GM21526 (cell line): ENCODE results near the gene IRAK1.

Experiments used
- ATAC-seq: cut with Tn5 transposase; IDR thresholded peaks from one replicate; pipeline ENCODE4 v1.9.1; 2021; ENCODE audit warnings: moderate library complexity; ENCODE audit not compliant: unreplicated experiment, low FRiP score

IRAK1 gene

DNA sequence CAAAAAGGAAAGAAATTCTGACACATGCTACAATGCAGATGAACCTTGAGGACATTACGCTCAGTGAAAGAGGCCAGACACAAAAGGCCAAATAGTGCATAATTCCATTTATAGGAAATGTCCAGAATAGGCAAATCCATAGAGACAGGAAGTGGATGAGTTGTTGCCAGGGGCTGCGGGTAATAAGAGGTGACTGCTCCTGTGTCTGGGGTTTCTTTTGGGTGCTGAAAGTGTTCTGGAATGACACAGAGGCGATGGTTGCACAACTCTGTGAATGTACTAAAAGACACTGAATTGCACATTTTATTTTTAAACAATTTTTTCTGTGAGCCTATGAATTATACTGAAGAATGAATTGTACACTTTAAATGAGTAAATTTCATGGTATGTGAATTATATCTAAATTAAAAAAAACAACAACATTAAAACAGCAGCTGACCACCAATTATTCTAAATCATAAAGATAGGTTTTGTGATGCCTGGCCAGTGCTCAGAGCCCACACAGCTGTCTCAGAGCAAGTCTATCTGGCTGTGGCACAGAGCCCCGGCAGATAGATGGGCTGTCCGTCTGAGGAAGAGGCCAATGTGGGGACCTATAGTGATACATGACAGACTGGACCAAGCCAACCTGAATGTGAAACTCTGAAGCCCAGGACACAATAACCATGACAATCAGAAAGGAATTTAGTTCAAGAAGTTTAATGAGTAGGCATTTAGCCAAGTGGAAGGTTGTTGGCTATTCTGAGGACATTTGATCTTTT lies 23.5 kb upstream of the IRAK1 start:
- ATAC-seq = no peak

DNA sequence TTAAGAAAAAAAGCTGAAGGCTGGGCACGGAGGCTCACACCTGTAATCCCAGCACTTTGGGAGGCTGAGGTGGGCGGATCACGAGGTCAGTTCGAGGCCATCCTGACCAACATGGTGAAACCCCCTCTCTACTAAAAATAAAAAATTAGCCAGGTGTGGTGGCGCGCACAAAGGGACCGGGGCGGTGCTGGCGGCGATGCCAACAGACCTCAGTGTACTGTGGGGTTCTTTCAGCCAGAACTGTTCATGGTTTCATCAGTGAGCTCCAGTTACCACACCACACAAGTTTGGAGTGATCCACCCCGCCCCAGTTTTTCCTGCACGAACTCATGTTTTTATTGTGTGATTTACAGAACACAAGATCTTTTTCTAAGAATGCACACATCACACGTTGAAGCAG lies 21.2 kb upstream of the IRAK1 start:
- no peak for ATAC-seq

GRCh38 chrX:154040307-154040756 lies 20.6 kb upstream of the IRAK1 start:
- no peak for ATAC-seq

DNA sequence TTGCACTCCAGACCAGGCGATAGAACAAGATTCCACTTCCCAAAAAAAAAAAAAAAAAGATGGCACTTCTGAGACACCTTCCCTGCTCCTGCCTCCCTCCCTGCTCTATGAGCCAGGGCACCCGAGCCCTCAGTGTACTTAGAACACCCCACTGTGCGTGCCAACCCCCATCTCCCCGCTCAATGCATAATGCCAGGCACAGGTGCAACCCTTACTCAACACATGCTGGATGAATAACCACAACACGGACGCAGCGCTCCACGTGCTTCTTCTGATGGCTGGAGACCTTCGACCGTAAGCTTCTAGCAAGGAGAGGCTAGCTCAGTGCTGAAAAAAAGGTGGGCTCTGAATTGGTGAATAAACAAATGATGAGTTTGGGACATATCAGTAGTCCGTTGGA lies 19.9 kb upstream of the IRAK1 start:
- no peak for ATAC-seq

- no peak for ATAC-seq
Measured at GRCh38 chrX:154038656-154039055, 19.0 kb upstream of the IRAK1 start.

DNA sequence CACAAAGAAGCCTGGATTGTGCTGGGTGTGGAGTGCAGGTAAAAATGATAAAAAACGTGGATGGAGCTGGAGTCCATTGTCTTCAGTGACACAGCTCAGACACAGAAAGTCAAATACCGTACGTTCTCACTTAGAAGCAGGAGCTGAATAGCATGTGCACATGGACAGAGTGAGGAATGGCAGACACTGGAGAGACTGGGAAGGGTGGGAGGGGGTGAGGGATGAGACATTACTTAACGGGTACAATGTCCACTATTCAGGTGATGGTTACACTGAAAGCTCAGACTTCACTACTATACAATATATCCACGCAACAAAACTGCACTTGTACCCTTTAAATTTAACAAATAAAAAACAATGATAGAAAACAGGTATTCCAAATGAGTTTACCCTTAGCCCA lies 18.1 kb upstream of the IRAK1 start:
- ATAC-seq = no peak

- ATAC-seq = no peak
Measured at GRCh38 chrX:154036513-154036912, 16.8 kb upstream of the IRAK1 start.

DNA sequence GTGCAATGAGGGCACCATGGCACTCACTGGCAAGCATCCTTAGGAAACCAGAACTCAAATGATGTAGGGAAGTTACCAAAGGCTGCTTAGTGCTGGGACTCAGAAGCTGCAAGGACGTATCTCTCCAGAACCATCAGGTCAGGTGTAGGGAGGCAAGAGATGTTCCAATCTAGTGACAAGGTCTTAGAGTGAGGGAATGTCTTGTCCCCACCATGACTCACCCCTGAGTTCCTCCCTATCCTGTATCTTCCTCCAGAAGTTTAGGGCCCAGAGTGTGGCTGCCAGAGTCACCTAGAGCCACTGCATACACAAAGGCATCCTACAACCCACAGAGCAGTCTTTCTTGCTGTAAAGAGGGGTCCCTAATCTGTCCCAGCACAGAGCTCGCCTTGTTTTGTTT lies 14.1 kb upstream of the IRAK1 start:
- no peak for ATAC-seq

- no peak for ATAC-seq
Measured at GRCh38 chrX:154032653-154033052, 13.0 kb upstream of the IRAK1 start.

DNA sequence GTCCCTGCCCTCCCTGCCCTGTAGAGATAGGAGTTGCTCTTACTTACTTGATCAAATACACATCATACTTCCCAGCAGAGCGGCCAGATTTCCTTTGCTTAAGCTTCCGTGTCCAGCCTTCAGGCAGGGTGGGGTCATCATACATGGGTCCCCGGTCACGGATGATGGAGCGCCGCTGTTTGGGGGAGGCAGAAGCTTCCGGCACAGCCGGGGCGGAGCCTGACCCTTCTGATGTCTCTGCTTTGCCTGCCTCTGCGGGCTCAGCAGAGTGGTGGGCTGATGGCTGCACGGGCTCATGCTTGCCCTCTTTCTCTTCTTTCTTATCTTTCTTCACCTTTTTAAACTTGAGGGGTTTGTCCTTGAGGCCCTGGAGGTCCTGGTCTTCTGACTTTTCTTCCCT lies 12.5 kb upstream of the IRAK1 start:
- ATAC-seq = no peak

GRCh38 chrX:154030715-154031305 lies 11.1 kb upstream of the IRAK1 start:
- no peak for ATAC-seq

DNA sequence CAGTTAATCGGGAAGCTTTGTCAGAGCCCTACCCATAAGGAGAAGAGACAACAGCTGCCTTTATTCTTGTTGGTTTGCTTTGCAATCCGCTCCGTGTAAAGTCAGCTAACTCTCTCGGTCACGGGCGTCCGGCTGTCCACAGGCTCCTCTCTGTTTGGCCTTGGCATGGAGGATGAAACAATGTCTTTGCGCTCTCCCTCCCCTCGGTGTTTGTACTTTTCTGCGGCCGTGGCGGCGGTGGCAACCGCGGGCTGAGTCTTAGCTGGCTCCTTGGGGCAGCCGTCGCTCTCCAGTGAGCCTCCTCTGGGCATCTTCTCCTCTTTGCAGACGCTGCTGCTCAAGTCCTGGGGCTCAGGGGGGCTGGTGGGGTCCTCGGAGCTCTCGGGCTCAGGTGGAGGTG lies 10.6 kb upstream of the IRAK1 start:
- ATAC-seq = no peak

DNA sequence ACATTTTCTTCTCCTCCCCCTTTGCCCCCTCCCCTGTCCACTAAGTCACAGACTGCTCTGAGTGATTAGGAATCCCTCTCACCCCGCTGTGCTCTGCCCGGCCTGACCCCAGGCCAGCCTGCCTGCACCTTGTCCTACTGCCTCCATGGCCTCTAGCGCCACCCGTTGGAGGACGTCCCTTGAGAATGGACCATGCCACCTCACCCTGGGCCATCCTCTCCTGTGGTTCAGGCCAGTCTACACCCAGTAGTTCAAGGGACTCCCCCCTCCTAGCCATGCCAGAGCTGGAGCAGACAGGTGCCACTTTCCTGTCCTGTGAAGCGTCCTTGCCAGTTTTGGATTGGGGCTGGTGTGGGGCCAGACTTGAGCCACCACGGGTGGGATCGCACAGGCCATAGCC lies 9.7 kb upstream of the IRAK1 start:
- no peak for ATAC-seq

DNA sequence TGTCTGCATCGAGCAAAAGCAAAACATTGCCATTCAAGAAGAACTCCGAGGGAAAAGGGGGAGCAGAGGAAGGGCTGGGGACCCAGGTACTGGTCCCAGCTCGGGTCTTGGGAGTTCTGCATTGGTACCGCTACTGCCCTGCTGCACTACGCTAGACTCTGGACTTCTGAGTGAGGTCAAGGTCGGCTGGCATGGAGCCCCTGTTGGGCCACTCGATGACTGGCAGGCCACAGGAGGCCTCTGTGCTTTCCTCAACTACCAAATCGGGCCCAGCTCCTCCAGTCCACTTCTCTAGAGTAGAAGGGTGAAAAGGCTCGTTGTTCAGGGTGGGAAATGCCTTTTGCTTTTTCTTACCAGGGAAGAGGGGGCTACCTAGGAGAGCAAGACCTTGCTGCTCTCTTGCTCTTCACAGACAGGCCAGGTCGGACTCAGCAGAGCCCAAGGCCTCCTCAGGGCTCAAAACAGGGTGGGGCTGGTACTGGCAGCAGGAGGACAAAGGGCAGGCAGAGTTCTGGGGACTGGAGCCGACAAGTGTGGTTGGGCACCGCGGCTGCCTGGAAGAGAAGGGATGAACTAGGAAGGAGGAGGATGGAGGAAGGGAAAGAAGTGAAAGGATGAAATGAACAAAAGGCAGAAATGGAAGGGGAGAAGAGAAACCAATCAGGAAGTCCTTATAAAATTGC lies 8.9 kb upstream of the IRAK1 start:
- ATAC-seq = no peak

GRCh38 chrX:154027986-154028385 lies 8.3 kb upstream of the IRAK1 start:
- ATAC-seq = no peak

DNA sequence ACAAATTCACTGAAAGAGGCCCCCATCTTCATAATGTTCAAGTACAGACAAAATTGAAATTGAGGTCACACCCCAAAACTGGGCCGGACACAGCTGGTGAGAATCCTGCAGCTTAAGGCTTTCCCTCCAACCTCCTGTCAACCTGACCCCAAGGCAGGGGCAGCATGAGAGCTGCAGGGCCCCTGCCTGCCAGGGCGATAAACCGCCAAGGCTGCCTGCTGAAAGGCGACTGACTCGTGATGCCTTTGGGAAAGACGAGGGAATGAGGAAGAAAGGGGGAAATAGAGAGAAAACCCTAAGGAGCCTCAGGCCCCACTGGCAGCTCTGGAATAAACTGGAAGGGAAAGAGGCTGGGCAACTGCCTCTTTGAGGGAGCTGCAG lies 7.3 kb upstream of the IRAK1 start:
- no peak for ATAC-seq

GRCh38 chrX:154026136-154027021 lies 6.7 kb upstream of the IRAK1 start:
- no peak for ATAC-seq

- no peak for ATAC-seq
Measured at GRCh38 chrX:154025230-154025629, 5.5 kb upstream of the IRAK1 start.

DNA sequence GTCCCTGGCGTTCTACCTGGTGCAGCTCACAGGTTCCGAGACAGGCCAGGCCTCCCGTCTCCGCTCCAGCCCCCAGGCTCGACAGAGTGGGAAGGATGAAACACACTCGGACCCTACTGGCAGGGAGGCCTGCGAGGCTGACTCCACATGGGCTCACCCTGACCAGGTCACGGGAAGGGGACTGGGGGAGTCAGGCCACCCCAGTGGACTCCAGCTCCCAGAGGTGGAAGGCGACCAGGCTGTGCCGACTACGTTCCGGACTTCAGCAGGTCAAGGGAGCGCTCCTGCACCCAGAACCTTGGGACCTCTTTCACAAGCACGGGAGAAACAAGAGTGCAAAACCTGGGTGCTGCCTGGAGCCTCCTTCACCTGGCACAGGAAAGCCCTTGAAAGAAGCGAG lies 4.6 kb upstream of the IRAK1 start:
- ATAC-seq = no peak

- ATAC-seq = no peak
Measured at GRCh38 chrX:154023276-154024000, 3.7 kb upstream of the IRAK1 start.
